NCI-H774 (cell line): Measurements from ENCODE around the gene PKD2.

Source experiments
- DNase-seq: peaks from one replicate; lab custom pipeline; 2025; lab: John Stamatoyannopoulos, UW

Gene PKD2

GRCh38 chr4:88007304-88008121 is at the start of gene PKD2:
Gene PKD2, plus strand, starts transcription at chr4:88007635. Its CDS starts 99 bp downstream, at chr4:88007734.
- peak; percentile 49 for DNase-seq

GRCh38 chr4:87961993-87962392 is 45.4 kb upstream of the PKD2 start:
- no peak for DNase-seq

- no peak for DNase-seq
Observed at GRCh38 chr4:87962398-87963146, 44.9 kb upstream of the PKD2 start.

DNA sequence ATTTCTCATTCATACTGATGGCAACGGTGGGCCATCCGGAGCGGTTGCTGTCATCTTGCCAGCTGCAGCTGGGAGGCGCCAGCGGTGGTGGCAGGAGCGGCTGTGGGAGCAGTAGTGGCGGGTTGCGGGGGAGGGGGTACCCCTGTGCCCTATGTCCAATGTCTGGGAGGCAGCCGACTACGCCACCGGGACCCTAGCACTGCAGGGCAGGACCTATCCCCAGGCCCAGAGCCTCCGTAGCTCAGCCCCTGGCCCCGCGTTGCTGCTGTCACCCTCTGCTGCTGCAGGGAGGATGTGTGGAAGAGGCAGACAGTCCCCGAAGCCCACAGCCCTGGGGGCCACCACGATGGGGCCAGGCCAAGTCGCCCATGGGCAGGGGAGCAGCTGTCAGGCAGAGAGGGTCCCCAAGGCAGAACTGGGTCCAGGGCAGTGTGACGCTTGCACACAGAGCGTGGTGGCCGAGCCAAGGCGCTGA is 41.9 kb upstream of the PKD2 start:
- no peak for DNase-seq

DNA sequence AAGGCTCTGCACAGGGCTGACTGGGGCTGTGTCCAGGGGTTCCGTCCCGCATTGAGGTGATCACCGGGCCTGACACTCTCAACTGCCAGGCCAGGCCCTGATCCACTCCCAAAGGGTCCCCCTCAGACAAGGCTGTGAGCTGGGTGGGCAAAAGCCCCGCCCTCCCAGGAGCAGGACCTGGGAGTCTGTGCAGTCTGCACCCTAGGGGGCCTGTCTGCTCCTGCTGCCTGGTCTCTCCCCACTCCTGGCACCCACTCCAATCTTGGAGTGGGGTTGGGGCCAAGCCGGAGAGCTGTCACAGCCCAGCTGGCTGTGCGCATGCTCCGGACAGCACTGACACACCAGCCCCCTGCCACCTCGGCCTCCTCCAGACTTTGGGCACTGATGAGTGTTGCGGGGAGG is 41.3 kb upstream of the PKD2 start:
- no peak for DNase-seq

GRCh38 chr4:87967193-87967592 is 40.2 kb upstream of the PKD2 start:
- no peak for DNase-seq

DNA sequence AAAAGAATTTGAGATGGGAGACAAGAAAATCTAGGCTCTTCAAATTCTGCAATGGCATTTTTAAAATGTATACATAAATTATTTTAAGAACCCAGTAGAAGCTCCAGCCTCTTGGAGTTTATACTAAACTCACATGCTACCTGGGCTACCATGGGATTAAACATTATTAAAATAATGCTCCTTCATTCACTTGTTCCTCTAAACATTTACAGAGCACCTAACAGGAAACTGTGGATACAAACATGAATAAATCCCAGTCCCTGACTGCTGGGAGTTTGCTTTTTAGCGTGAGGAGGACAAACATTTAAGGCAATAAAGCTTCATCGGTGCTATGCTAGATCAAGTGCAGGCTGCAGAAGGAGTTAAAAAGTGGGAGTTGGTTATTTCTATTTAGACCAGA is 37.3 kb upstream of the PKD2 start:
- DNase-seq, result no peak

- DNase-seq, result no peak
Observed at GRCh38 chr4:87971866-87972265, 35.6 kb upstream of the PKD2 start.

DNA sequence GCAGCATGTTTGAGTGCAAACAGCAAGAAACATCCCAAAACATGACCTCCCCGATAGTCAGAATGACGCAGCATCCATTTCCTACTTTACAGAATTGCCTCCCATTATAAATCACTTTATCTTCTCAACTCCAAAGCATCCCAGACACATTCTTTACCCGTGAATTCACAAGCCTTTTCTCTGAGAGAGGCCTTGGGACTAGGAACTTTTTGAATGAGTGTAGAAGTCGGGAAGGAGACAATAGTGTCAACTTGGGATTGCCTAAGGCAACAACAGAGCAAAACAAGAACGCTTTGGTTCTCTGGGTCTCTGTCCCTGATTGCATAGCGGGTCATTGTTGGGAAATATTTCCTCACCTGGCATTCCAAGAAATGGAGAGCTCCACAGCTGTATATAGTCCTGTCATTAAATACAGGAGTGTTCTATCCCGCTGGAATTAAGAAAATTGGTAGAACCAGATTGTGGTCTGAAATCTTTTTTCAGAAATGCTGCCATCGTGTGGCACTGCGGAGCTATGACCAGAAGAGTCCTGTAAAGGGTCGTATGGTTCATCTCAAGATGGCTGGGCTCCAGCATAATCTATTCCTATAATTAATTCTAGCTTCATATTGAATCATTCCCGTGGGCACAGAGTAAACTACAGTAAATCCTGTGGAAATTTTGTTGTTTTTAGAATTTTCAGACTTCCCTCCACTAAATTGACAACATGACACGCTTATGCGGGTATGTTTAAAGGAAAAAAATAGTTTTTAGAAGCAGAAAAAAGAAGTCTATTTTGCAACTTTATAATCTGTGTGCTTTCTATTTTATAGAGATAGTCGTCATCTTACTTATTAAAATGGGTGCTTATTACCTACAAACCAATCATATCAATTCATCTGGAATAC is 33.9 kb upstream of the PKD2 start:
- peak; percentile 5 for DNase-seq

- no peak for DNase-seq
Observed at GRCh38 chr4:87974856-87975462, 32.5 kb upstream of the PKD2 start.

DNA sequence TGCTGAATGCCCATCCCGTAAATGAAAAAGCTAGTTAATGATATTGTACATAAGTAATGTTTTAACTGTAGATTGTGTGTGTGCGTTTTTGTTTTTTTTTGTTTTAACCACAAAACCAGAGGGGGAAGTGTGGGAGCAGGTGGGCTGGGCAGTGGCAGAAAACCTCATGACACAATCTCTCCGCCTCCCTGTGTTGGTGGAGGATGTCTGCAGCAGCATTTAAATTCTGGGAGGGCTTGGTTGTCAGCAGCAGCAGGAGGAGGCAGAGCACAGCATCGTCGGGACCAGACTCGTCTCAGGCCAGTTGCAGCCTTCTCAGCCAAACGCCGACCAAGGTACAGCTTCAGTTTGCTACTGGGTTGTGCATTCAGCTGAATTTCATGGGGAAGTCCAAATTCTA is 32.0 kb upstream of the PKD2 start, which contains the start of gene SPP1:
TSS of gene SPP1 (plus strand) at position 249 of the 400 bp plus-strand sequence. CDS start 1,182 bp downstream, outside the sequence.
- DNase-seq, result no peak

DNA sequence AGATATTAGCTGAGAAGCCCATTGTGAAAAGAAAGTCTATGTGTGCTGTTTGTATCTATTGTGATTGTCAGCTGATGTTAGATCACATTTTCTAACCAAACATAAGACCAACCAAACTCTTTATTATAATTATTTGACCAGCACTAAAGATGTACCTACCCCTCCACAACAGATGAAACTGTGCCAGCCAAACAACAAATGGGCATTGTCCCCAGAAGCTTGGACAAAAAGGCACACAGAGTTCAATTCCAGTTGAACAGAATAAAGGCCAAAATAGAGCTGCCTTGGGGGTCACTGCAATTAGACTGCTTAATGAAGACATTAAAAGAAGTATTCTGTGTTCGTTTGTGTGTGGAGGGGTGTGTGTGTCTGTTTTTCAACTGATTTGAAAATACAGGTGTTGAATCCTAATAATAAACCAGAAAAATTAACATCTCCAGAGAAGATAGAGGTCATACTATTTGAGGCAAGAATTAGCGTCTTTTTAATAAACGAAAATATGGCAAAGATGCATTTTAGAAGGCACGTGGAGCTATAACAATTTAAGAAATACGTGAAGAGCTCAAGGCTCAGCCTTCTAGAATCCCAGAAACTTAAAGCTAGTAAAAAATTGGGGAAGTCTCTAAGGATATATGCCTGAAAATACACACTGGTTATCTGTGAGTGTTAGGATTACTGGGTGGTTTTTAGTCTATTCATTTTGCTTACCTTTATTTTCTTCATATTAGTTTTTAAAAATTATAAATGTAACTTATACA is 29.7 kb upstream of the PKD2 start:
- no peak for DNase-seq

DNA sequence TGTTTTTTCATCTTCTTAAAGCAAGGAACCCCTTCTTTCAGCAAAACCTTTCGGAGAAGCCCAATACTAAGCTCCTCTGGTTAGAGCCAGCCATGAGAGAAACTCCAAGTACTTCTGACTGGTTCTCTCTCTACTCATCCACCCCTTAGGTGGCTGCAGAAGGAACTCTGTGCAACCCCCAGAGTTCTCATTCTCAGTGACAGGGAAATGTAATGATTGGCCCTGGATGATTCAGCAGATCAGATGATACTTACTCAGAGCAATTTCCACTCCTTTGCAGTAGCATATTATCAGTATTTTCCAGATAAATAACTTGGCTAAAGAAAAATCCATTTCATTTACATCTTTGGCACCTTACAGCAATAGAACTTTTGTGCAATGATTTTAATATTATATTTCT is 28.8 kb upstream of the PKD2 start:
- no peak for DNase-seq

DNA sequence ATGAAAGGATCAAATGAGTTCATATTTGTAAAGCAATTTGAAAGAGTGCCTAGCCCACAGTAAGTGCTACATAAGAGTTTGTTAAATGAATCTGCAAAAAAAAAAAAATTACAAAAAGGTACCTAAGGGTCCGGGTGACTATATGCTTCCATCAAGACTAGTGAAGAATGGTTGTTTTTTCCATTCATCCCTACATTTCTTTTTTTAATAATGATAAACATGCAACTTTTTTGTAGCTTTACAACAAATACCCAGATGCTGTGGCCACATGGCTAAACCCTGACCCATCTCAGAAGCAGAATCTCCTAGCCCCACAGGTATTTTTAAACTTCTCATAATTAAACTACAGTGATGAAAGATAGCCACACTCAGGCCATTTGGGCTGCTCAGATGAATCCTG is 27.6 kb upstream of the PKD2 start:
- no peak for DNase-seq

DNA sequence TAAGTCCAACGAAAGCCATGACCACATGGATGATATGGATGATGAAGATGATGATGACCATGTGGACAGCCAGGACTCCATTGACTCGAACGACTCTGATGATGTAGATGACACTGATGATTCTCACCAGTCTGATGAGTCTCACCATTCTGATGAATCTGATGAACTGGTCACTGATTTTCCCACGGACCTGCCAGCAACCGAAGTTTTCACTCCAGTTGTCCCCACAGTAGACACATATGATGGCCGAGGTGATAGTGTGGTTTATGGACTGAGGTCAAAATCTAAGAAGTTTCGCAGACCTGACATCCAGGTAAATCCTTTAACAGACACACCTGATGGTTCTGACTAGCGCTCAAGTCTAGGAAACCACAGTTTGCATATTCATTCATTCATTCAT is 25.9 kb upstream of the PKD2 start:
- no peak for DNase-seq

- DNase-seq, result no peak
Observed at GRCh38 chr4:87982036-87982435, 25.4 kb upstream of the PKD2 start.

DNA sequence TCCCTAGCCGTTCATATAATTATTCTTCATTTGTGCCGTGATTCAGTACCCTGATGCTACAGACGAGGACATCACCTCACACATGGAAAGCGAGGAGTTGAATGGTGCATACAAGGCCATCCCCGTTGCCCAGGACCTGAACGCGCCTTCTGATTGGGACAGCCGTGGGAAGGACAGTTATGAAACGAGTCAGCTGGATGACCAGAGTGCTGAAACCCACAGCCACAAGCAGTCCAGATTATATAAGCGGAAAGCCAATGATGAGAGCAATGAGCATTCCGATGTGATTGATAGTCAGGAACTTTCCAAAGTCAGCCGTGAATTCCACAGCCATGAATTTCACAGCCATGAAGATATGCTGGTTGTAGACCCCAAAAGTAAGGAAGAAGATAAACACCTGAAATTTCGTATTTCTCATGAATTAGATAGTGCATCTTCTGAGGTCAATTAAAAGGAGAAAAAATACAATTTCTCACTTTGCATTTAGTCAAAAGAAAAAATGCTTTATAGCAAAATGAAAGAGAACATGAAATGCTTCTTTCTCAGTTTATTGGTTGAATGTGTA is 24.9 kb upstream of the PKD2 start:
- DNase-seq, result no peak

DNA sequence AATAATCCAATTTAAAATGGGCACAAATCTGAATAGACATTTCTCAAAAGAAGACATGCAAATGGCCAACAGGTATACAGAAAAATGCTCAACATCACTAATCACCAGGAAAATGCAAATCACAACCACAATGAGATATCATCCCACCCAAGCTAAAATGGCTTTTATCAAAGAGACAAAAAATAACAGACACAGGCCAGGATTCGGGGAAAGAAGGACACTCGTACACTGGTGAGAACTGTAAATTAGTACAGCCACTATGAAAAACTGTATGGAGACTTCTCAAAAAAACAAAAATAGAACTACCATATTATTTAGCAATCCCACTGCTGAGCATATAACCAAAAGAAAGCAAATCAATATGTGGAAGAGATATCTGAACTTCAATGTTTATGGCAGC is 23.4 kb upstream of the PKD2 start:
- DNase-seq, result no peak

GRCh38 chr4:87985097-87985886 is 22.1 kb upstream of the PKD2 start:
- peak; percentile 23 for DNase-seq

DNA sequence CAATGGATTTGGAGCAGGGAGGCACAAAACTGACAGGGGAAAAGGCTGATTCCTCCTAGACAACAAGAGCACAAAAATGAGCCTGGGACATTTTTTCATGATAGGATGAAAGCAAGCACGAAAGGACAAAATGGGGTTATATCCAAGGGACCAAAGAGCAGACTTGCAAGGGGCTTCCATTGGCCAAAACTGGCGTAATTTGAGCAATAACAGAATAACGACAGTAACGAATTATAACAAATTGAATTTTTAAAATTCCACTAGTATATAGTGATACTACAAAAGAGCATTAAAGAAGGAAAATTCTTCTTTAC is 21.6 kb upstream of the PKD2 start:
- DNase-seq, result no peak
